ENCODE data around the gene TBX18.

TBX18 gene

DNA sequence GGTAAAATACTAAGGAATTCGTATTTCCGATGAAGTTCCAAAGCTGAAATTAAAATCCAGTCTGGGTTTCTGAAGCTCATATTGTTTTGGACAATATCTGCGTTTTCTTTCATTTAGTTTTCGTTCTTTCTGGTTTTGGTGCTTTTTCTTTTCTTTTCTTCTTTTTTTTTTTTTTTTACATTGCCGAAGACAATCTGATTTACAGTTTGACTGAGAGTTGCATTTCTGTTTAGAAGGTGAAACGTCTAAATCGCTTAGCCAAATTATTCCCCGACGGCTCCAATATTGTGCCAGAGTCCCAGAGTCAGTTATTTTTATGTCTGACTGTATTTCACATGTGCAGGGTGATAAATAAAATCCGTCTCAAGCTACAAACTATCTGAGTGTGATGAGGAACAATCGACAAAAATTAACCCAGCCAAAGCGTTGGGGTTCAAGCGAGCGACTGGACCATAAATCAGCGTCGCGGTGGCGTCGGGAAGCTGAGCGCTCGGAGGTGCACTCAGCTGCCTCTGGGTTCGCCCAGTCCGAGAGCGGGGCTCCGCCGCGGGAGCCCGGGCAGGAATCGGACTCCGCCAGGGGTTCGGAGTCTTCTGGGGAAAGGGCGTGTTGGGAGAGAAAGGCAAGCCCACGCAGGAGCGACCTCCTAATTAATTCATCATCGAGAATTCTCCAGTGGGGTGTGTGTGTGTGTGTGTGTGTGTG lies 8.2 kb upstream of the TBX18 start:
- DNase-seq: no peak

DNA sequence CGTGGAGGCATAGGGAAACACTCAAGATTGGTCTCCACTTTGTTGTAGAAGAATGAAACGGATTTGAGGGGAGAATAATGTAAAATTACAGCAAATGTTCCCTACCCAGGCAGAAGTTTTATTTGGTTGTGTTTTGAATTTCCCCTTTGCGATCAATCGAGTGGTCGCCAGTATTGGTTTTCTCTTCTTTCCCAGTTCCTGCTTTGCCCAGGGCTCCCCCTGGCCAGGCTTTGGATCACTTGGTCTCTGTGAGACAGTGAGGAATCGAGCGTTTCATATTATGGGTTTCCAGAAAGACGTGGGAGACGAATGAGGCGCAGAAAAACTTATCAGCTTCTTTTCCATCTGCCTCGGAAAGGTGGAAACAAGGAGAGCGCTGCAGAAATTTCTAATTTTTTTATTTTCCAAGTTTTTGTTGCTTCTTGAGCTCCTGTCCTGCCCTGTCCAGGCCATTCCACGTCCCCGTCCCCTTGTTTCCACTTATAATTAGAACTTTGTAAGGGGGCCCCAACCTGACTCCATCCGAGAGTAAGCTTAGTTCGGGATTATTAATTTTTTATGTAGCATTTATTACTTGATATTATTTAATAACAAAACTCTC lies 7.5 kb upstream of the TBX18 start:
- DNase-seq: no peak

DNA sequence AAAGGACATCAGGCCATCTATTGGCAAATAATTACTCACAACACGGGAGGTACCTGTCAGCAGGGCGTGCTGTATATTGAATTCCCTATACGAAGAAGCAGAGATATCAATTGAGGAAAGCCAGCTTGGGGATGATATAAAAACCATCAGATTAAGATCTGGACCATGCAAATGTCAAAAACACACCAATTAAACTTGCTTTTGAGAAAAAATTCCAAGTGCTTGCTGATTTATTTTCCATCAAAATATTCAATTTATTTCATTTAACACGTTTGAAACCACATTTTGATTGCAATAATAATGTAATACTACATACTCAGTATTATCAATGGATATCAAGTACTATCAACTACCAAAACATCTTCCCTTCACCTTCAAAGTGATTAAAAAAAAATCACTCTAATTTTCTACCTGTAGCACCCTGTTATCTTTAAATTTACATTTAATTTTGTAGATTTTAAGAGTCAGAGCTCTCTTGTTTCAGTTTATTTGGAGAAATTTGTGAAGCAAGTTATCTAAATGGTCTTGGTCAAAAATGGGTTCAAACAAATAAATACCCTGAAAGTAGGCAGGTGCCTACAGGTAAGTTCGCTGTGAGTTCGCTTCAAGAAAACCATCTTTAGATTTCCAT lies 6.8 kb upstream of the TBX18 start:
- no peak for DNase-seq

DNA sequence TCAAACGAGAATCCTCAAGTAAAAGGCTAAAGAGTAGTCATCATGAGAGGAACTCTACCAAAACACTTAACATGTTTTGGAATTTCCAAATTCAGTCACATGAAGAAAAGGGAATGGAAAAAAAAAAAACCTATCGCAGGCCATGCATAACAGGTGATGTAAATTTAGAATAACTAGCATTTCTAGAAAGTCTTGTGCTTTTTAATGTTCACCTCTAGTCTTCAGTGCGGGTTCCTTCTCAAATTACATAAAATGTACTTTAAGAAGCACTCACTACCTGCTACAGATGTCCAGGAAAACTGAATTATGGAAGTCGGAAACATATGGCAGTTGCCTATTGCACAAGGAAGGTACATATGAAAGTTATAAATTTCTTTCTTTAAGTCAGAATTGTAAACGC lies 6.1 kb upstream of the TBX18 start:
- DNase-seq: no peak

DNA sequence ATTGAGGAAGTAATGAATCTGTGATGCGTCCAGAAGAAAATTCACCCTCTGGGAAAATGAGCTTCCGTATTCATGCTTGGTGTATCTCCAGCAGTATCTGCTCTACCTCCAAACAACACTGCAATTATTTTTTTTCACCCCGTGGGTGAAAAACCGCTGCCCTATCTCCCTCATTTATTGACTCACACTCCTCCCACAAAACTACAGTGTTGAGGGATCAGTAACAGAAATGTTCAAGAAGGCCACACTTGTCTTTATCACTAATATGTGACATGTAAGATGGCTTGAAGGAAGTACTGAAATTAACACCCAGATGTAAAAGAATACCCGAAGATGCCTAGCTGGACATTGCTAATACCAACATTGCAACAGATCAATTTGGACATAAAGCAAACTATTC lies 4.9 kb upstream of the TBX18 start:
- DNase-seq: no peak

DNA sequence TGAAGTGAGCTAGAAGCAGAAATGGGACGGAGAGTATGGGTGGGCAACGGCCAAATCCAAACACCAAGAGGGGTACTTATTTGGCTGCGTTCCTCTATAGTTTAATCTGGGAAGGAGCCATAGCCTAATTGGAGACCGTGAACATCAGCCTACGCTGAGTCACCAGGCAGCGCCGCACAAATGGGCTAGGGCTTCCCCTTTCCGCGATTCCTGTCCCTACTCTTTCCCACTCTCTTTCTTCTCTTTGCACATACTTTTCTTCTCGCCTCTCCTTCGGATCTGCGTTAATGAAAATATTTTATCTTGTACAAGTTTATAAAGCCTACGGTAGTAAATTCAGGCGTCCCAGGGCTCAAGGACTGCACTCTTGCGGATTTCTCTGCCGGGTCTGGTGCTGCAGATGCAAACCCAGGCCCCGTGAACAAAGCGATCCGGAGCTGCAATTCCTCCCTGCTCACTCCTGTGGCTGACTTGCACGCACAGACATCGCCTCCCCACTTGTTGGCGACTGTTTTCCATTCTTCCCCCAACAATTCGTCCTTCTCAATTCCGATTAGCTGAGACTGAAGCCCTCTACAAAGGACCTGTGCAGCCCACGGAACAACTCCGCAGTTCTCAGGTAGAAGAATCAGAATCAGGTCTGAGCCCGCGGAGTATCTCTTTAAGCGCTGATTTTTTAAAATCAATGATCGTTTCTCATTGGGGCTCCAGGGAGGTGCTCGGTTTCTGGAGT lies 4.2 kb upstream of the TBX18 start:
- DNase-seq: no peak

DNA sequence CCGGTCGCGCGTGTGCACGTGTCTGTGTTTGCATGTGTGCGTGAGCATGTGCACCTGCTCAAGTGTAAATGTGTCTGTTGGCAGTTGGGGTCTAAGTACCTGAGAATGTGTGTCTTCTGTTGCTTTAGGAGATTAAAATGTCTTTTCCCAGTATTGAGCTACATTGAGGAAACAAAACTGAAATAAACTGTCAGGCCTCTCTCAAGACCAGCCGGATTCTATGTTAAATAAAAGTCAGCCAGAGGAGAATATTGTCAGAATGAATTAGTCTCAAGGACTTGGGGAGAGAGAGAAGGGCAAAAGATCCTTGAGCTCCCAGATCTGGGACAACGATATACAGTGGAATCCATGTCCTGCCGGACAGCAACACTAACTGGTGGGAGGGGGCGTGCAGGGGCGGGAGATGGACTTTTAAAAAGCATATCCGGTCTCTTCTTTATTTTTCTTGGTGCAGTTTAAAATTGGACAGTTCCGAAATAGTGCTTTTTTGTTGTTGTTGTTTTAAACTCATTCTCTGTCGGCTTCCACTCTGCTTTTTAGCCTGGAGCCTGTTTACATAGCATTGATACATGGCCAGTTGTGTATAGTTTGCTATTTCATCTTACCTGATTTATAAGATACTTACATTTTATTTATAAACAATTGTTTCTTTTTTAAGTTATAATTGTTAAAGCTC lies 3.3 kb upstream of the TBX18 start:
- DNase-seq: no peak

DNA sequence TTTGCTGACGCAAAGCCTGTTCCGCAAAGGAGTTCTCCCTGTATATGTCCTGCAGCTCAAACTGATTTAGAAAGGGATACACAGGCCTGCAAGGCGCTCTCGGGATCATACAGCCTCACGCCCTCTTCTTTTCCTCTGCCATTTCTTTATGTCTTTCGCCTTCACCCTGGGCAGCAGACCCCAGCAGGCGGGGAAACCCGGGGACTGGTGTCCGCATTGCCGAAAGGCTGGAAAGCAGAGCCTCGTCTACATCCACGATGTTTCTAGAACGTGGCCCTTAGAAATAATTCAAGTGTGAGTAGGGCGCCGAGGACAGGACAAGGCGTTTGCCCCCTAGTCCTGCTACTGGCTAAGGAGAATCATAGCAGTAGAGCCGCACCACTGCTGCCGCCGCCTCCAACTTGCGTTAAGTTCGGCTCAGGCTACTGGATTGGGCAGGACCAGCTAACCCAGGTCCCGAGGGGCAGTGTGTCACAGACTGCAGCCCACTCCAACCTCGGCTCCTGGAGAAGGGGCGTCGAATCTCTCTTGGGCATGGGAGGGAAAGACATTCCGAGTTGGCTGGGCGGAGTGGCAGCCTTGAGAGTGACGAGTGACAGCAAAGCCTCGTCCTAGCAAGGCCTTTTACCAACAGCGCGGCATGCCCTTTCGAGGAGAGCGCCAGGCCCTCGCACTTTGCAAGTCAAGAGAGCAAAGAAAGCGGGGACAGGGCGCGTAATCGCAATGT lies 2.6 kb upstream of the TBX18 start:
- no peak for DNase-seq

DNA sequence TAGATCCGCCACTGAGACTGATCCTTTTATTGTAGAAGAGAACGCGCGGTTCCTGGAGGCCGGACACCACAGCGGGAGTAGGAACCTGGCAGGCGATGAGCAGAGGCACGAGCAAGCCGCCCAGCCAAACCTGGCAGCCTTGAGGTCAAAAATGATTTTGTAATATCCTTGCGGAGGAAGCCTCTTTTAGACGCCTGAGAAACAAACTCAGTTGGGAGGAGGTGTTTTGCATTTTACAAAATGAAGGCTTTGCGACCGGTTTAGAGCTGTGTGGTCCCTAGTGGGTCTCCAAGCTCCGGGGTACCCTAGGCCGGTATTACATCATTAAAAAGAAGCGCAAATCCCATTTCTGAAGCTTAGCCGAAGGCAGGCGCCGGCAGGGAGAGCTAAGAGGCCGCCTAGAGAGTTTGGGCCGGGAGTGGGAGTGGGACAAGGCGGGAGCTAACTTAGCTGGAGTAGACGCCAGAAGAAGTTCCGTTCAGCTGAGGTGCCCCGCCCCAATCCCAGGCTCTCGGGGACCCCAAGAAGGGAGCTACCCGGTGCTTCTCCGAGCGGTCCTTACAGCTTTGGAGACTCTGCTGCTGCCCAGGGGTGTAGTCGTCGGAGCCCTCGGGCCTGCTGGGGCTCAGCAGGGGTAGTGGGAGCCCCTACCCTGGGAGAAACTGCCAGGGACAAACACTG lies 1.9 kb upstream of the TBX18 start:
- DNase-seq: no peak

DNA sequence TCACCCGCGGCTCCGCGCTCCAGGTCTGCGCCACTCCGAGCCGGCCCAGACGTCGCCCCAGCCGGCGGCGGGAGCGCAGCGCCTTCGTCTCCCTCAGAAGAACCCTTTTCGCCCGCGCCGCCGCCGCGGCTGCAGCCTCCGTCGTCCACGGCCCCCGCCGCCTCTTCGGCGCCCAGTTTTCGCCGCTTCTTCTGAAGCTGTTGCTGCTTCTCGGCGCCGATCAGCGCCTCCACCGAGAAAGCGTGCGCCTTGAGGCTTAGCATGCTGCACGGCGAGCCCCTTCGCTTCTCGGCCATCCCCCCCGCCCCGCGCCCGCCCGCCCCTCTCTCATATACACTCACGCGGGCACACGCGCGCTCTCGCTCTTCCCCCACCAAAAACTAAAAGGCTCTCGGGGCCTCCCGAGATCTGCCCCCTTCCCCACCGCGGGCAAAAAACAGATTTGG lies 489 bp downstream of the TBX18 start:
- no peak for DNase-seq

DNA sequence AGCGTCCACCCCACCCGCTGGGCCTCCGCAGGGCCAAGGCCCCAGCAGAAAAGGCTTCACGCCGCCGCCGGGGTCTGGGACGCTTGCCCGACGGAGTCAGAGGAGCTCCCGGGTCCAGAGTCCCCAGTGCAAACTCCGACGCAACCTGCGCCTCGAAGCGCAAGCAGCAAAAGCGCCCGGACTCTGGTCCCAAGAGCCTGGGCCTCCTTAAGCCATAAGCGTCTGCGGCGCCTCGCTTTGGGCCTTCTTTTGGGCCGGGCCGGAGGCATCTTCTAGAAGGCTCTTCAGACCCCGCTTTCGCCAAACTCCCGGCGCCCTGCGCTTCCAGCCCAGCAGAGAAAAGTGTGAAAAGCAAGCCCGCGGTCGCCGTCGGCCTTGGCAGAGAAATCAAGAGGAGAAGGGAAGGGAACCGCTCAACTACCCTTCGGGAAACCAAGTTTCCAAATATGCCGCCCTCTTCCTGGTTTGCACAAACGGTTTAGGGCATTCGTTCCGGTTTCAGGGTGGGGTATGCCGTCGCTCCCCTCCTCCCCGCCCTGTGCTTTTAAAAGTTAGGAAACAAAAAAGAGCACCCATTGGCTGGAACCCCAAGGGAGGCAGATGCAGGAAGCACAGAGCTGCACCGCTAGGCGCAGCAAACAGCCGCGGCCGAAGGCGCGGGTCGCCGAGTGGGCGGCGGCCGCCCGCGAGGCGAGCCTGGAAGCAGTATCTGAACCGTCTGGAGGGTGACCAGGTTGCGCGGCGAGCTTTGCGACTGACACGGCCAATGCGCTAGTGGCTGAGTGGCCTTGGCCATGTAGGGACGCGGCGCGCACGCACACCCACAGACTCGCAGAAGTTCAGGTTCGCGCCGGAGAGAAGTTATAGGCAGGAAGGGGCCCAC lies 1.2 kb downstream of the TBX18 start:
- DNase-seq: no peak

DNA sequence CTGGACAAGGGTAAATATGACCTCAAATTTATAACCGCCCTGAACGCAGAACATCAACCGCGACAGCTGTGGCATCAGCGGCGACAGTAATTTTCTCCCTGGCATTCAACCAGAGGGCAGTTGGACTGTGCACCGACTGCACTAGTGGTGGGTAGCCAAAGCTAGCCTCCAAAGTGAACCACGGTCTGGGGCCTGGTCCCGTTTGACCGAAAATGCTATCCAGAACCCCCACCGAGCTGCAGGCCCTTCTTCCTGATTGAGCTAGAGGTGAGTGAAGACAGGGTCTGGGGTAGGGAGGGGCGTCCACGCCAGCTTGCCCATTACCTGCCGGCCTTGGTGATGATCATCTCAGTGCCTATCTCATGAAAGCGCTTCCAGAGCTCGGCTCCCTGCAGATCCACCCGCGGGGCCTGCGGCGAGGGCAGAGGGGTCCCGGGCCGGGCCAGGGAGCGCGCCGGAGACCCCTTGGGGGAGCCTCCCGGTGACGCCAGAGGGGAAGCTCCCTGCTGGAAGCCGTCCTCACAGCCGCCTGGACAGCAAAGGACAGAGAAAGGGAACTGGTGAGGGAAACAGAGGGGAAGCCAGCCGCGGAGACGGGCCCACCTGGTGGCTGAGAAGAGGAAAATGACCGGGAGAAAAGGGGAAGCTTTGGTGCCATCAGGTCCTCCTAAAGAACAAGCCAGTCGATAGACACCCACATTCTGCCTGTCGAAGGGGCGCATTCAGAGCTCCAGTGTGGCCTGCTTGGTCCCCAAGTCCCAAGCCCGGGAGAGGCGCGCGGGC lies 2.0 kb downstream of the TBX18 start:
- DNase-seq: no peak

DNA sequence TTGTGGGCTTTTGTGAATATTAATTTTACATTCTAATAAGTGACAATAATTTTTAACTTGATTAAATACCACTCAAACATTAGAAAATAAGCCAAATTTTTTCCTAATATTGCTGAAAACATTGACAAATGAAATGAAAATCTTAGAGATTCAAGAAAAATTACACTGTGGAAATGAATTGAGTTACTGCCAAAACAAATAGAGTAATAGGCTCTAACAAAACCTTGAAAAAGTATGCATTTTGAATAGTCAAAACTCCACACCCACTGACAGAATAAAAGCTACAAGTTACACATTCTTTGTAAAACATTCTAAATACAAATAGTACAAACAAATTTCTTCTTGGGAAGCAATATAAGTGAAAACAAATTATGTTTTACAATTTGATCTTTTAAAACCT lies 5.9 kb downstream of the TBX18 start:
- no peak for DNase-seq

DNA sequence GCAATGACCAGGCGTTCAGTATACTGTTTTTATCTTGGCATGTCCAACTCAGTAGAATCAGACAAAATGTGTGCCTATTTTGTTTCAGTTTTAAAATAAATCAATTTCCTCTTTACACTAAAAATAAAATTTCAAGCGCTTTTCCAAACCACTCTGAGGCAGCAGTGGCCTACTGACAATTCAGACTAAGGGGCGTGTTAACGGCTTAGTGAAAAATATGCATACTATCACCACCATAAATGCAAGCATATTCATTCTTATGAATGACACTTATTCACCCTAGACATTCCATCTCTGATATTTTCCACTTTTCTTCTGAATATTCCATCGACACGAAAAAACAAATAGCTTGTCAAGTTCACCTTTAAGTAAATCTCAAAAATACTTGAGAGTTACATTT lies 7.5 kb downstream of the TBX18 start:
- DNase-seq: no peak

DNA sequence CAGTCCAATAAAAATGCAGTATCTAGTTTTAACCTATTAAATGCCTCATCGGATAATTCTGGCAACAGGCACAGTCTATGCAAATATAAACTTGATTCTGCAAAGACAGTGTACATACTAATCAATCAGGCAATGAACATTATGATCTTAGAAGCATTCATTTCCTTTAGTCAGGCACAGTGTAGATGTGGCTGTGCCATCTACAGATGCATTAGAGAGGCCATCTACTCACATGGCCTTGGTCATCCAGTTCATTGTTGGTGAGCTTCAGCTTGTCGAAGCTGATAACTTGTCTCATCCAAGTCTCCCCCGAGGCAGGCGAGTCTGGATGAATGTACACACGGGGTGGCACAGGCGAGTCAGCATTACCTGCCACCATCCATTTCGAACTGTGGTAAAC lies 7.9 kb downstream of the TBX18 start:
- DNase-seq: no peak

DNA sequence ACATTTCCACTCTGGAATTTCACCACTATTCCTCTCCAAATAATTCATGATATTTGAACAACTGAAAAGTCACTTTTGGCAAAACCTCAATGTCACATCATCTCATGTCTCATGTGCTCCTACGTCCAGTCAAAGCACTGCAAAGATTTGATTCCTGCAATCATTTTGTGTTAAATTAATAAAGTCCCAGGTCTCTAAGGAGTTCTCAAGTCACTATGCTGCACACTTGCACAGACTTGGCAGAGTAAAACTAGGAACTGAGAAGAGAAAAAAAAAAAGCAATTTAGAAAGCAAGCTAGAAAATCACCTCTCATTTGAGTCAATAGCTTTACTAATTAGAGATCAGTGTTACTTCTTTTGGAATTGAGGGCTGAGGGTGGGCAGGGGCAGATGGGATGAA lies 11.2 kb downstream of the TBX18 start:
- no peak for DNase-seq

DNA sequence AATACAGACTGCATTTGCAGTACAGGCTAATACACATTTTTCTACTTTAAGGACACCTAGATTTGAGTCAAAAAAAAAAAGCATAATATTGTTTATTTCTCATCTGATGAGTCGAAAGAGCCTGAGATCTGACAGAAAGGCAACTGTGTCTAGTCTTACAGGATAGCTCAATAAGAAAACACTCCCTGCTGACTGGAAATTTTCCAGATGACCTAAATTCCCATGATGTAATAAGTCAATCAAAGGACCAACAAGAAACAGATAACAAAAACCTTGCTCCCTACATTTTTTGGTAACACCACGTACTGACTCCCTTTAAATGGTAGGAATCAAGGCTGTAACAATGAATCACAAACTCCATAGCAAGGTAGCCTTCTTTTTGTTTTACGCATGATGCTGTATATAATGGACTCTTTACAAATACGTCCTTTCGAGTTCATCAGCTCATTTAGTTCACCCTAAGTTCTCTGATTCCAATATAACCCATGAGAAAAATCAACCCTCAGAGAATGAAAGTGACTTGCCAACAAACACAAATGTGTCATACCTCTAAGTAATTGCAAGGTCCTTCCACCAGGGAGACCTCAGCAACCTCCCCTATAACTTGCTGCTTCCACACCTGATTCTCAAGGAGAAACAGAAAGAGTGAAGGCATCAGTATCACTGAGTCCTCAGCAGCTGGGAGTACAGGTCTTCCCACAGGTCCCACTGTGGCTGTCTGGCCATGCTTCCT lies 12.1 kb downstream of the TBX18 start:
- no peak for DNase-seq

DNA sequence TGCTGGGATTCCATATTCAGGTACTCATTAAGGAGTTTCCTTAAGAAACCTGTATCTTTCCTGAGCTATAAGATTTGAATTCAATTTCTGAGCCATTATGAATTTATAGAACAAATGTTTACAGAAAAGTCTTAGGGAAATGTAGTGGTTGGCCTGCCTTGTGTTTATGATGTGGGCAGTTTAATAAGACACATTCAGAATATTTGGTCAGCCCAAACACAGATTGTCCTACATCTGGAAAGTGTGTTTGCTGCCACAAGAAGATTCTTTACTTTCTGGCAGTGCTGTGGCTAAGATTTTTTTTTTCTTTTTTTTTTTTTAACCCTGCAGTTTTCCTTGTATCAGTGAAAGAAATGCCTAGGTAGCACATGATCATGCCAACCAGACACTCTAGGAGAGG lies 15.2 kb downstream of the TBX18 start:
- DNase-seq: no peak

DNA sequence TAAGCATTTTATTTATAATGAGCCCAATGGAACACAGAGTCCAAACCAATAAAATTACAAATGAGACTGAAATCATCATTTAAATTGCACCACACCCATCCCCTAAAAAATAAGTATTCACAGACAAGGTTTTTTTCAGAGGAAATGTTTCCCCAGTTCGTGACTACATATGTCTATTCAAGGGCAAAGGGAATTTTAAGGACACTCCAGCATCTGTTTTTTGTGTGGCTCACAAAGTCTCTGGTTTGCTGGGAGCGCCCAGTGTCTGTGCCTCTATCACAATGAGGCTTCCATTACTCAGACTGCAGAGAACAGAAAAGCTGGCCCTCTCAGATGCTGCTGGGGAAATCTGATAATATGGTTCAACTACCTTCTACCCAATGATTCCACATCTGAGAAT lies 16.0 kb downstream of the TBX18 start:
- DNase-seq: no peak
